Stimulated activated CD4-positive, alpha-beta T cell treated with anti-CD3 and anti-CD28 coated beads, Interleukin-15, amount 100 ng/mL, for 24 hours (primary cell): Measurements from ENCODE around the gene ANKRD44.
"Not testable (repeated sequence)": the region's sequence is repeated elsewhere in the genome, so short reads cannot be mapped to it uniquely, and the experiment has no call there.

ENCODE experiments used
- DNase-seq: peaks from one replicate; pipeline ENCODE4 v3.0.0-alpha.2; 2020

Gene ANKRD44

GRCh38 chr2:197310271-197310985 lies at the start of gene ANKRD44:
Gene ANKRD44 (minus strand): TSS chr2:197310780. CDS start chr2:197310604, 176 bp downstream.
- DNase-seq, result peak; percentile 91

GRCh38 chr2:197359859-197360258 lies 49.3 kb upstream of the ANKRD44 start:
- DNase-seq, result no peak

DNA sequence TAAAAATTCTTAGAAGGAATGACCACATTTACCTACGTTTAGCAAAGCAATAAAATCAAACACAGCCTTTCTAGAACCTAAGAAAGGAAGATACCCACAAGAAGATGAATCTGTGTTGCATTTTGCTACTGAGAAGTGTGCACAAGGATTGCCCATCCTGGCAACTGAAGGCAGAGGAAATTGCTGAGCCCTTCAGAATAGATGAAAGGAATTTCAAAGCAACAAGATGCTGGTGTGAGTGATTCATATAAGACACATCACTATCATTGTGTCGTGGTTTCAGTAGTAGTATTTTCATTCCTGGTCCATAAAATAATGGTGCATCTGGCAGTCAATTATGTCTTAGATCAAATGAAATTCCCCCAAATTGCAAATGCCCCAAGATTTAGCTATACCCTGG lies 48.4 kb upstream of the ANKRD44 start:
- DNase-seq, result peak; percentile 23

- no peak for DNase-seq
Measured at GRCh38 chr2:197357986-197358385, 47.4 kb upstream of the ANKRD44 start.

GRCh38 chr2:197356136-197356535 lies 45.6 kb upstream of the ANKRD44 start:
- DNase-seq, result peak; percentile 14

DNA sequence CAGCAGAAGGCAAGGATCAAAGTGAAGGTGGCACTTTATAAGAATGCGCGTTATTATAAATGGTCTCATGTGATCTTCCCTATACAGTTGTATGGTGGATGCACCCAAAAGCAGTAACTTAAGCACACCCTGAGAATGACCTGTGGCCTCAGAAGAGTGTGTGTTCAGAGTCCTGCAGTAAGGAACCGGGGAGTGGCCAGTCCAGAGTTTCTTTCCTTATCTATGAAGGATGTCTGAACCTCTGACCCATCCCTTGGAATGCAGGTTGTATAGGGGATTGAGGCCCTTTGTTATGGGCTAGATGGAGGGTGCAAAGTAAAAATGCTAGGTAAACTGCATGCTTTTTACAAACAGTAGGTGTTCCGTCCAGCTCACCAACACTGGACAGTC lies 43.6 kb upstream of the ANKRD44 start:
- no peak for DNase-seq

DNA sequence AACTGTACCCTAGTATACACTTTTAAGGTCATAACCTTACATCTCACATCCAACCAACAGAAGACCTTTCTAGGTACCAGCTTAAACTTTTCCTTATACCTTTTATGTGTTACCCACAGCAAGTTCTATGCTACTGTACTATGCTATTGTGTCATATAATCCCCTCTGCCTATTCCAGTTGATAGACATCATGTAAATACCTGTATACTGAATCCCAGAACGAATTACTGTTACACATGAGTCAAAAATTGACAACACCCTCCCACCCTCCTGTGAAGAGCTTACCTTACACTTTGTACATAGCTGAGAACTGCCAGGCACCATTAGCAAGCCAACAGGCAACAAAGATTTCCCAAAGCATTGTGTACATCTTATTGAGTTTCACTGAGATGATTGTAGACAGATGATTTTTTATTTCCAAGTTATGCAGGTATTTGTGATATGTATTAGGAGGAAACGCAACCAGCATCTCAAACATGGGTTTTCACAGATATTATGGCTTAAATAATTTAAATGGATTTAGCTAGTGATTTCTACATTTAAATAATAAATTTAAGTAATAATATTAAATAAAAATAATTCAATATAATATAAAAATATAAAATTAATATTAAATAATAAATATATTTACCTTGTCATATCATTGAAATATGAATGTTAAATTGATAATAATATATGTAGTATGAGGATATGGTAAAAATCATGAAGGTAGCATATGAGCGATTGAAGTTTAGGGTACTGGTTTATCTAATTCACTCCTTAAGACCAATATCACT lies 43.0 kb upstream of the ANKRD44 start:
- DNase-seq, result no peak

DNA sequence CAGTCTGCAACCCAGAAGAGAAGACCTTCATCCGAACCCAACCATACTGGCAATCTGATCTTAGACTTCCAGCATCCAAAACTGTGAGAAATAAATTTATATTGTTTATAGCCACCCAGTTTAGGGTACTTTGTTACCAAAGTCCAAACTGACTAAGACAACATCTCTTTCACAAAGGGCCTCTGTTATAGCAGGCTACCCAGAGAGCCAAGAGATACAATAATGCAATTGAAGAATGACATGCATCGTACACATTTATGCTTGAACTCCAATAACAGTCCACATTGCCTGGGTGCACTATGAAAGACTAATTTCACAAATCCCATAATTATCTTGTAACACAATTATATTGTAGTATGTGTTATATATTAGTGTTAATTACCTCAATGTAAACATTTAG lies 39.1 kb upstream of the ANKRD44 start:
- no peak for DNase-seq

DNA sequence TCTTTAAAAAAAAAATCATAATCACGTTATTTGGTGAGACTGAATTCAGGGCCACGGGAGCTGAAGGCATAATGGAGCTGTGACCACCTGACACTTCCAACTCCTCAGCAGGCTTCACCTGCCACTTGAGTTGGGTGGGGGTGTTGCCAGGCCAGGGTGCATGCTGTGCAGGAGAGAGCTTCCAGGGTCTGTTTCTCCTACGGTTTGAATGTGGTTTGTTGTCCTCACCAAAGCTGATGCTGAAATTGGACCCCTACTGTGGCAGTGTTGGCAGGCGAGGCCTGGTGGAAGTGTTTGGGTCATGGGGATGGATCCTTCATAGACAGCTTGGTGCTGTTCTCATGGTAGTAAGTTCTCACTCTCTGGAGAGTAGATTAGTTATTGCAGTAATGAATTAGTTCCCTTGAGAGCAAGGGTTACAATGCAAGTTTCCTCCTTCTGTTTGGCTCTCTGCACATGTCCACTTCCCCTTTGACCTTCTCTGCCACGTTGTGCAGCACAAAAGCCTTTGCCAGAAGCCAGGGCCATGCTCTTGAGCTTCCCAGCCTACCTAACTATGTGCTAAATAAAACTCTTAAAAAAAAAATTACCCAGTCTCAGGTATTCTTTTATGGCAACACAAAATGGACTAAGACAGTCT lies 38.3 kb upstream of the ANKRD44 start:
- DNase-seq, result no peak

DNA sequence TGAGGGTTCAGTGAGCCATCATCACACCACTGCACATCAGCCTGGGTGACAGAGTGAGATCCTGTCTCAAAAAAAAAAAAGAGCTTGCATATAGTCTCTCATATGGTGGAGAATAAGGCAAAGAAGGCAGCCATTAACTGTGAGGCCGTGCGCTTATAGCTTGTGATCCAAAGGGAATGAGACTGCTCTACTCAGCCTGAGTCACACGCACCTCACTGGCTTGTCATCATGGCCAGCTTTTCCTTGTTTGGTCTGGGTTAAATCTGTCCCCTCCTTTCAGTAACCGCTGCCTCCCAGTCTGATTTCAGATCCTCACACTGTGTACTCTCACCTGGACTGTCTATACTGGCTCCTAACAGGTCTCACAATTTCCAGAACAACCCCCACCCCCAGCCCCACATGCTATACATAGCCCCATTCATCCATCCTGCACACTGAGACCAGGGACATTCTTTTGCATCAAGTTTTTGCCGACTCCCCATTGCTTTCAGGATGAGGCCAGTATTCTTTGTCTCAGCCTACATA lies 35.3 kb upstream of the ANKRD44 start:
- no peak for DNase-seq

DNA sequence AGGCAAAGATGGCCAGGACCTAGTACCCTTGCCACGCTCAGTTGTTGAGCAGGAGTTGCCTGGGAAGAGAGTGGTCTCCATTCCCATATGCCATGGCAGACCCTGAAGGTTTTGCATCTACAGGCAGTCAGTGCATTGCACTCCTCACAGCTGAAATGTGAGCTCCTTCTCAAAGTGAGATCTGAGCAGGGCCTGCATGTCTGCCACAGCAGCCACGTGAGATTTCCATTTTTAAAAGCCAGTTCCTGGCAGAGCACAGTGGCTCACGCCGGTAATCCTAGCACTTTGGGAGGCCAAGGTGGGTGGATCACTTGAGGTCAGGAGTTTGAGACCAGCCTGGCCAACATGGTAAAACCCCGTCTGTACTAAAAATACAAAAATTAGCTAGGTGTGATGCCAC lies 33.4 kb upstream of the ANKRD44 start:
- not testable (repeated sequence) for DNase-seq

GRCh38 chr2:197340591-197340990 lies 30.0 kb upstream of the ANKRD44 start:
- DNase-seq, result no peak

DNA sequence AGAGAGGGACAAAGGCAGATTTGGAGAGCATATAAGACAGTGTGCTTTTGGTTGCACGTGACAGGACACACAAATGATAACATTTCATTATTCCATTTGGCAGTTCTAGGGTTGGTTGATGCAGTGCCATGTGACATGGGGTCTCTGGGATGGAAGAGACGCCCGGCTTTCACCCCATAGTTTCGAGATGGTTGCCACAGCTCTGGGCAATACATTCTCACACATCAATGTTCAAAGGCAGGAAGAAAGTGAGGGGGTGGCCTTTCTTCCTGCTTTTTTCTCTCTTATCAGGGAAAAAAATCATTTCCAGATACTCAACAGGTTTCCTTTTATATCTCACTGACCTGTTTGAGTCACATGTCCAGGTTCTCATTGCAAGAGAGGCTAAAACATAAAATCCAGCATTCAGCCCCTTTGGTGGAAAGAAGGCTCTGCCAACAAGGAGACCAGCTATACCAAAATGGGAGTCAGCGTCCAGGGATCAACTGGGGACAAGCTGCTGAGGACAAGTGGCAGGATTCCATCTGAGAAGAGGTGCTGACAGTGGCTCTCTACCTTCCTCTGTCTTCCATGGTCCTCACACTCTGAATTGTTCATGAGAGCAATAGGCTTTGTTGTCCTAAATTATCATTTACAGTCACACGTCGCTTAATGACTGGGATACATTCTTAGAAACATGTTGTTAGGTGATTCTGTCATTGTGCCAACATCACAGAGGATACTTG lies 29.1 kb upstream of the ANKRD44 start:
- DNase-seq, result no peak

DNA sequence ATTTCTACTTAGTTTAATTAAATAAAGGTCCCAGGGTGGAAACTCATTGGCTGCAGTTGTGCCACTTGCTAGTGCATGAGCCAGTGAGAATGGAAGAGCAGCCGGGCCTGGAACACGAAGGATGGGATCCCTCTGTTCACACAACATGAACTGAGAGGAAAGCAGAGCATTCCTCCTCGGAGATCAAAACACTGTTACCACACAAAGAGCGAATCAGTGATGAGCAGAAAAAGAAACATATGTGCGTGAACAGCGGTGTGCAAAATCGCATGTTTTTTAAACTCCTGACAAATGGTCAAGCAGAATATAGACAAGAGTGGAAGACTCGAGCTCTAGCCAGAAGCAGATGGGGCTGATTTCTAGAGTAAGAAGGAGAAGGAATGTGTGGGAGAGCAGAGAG lies 28.4 kb upstream of the ANKRD44 start:
- DNase-seq, result no peak

GRCh38 chr2:197332641-197333040 lies 22.1 kb upstream of the ANKRD44 start:
- DNase-seq, result no peak

DNA sequence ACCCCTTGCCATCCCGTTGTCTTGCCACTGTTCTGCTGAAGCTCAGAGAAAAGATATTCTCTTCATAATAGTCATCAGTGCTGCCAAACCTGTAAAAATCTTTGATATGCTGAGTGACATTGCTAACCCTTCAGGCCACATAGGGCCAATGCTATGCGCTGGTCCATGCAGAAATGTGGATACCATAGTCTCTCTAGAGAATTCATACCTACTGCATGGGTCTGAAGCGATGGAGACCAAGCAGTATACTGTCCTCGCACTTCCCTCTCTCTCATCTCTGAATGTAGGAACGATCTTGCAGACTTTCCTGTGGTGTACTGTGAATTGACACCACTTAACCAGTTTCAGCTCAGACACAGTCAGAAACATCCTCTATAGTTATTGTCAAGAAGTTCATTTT lies 17.9 kb upstream of the ANKRD44 start:
- DNase-seq, result no peak

DNA sequence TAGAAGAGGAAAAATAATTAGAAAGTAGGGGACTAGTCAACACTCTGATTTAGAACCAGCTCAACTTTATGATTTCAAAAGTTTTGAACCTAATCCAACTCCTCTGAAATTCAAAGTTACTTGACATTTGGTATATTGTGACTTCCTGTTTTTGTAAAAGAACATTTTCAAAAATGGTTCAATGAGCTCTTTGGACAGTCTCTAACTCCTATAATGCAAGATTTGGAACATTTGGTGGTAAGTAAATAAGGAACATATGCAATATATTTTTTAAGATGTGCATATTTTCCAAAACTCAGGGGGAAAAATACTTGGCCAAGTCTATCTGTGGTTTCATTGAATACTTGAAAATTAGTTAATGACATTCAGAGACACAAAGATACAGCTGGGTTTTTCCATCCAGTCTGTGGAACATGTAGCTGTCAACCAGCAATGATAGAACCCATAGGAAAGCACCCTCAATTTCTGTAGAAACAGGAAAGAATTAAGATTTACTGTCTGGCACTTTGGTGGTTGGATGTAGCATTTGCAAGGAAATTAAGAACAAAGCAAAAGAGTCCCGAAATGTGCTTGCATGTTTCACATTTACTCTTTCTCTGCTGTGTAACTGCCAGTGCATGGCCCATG lies 17.0 kb upstream of the ANKRD44 start:
- DNase-seq, result no peak

DNA sequence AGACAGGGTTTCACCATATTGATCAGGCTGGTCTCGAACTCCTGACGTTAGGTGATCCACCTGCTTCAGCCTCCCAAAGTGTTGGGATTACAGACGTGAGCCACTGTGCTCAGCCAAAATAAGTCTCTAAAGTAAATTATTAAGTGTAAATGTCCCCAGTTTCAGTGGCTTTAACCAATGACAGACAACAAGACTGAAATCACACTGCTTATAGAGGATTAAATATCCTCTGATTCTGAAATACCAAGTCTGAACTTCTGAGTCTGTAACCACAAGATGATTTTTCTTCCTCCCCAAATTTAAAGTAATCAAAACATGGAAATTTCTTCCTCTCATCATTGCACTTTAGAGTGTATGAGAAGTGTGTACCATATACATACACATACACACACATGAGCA lies 16.5 kb upstream of the ANKRD44 start:
- no peak for DNase-seq

GRCh38 chr2:197324801-197325200 lies 14.2 kb upstream of the ANKRD44 start:
- DNase-seq, result no peak

- no peak for DNase-seq
Measured at GRCh38 chr2:197322724-197323720, 12.4 kb upstream of the ANKRD44 start.

DNA sequence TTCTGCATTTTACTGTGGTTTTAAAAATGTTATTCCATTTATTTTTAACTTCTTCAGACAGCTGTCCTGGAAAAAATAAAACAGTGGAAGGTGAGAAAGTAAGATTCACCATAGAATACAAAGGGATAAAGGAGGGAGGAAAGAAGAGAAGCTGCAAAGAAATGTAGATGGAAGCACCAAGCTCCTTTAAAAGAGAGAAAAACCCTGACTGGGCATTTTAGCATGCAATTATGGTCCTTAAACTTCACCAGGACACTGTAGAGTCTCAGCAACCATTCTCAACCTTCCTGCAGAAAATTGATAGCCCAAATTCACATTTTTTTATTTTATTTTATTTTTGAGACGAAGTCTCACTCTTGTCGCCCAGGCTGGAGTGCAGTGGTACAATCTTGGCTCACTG lies 11.6 kb upstream of the ANKRD44 start:
- no peak for DNase-seq
